SU-DHL-6 (cell line): ENCODE measurements around the gene AGAP1.

Source experiments
- CTCF ChIP-seq: fragments of 200-600 bp; sonication (generic); IDR thresholded peaks from one replicate; pipeline ENCODE4 v1.5.1; 2017; ENCODE audit warnings: antibody characterized with exemption, mild to moderate bottlenecking, low read length, moderate library complexity; ENCODE audit not compliant: insufficient read depth, poor library complexity, severe bottlenecking
- EZH2phosphoT487 ChIP-seq: fragments of 200-600 bp; sonication (generic), shearing (Covaris generic); conservative IDR thresholded peaks from 2 replicates; pipeline ENCODE4 v1.6.1; 2018; ENCODE audit warnings: mild to moderate bottlenecking, antibody characterized with exemption, low read length, moderate library complexity, mixed read lengths

- TF ChIP-seq CTCF: no peak
- no peak for TF ChIP-seq EZH2phosphoT487
Observed at GRCh38 chr2:235922839-235923238, 429.0 kb downstream of the AGAP1 start.
